DMS79 (cell line): ENCODE results near the gene OLA1.

ENCODE experiments used
- DNase-seq: peaks from one replicate; lab custom pipeline; 2025; lab: John Stamatoyannopoulos, UW

Gene OLA1

DNA sequence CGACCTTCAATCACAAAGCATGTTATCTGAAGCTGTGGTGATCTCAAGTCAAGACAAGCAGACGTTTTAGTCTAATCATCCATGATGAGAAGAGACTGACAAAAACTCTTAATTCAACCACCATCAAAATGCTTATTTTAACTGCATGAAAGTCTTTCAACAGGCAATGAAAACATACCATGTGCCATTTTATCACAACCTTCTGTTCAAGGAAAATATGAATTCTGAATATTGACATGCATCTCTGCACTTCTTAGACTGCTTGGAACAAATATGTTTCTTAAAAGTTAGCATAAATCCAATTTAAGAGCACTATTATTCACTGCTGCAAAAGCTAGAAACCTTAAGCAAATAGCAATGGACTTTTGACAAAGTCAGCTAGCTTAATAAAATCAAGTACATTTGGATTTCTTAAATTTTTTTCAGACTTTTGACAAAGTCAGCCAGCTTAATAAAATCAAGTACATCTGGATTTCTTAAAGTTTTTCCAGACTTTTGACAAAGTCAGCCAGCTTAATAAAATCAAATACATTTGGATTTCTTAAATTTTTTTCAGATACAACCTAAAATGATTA, 70.9 kb downstream of the OLA1 start:
- no peak for DNase-seq

DNA sequence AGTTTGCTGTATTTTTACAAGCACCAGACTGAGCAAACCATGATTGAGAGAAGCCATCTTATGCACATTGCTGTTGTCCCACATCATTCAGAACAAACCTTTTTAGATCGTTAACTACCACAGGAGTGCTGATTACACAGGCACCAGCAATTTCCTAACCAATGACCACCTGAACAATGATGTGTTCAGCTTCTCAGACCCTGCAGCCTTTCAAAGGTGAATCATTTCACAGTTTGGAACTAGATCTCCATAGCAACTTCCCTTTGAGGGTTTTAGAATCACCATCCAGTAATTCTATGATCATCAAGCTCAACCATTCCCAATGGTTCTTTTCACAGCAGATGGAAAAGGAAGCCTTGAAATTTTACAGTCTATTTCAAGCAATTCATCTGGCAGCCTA, 71.4 kb downstream of the OLA1 start:
- peak; percentile 80 for DNase-seq

DNA sequence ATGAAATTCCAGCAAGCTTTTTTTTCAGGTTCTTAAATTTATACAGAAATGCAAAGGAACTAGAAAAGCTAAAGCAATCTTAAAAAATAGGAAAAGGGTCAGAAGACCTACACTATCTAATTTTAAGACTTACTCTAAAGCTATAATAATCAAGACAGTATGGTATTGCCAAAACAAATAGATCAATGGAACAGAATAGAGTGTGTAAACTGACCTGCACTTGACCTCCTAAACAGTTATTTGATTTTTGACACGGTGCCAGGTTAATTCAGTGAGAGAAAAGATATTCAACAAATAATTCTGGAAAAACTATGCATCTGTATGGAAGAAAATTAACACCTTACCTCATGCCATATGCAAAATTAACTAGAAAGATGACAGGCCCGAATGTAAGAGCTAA, 73.6 kb downstream of the OLA1 start:
- DNase-seq, result no peak

DNA sequence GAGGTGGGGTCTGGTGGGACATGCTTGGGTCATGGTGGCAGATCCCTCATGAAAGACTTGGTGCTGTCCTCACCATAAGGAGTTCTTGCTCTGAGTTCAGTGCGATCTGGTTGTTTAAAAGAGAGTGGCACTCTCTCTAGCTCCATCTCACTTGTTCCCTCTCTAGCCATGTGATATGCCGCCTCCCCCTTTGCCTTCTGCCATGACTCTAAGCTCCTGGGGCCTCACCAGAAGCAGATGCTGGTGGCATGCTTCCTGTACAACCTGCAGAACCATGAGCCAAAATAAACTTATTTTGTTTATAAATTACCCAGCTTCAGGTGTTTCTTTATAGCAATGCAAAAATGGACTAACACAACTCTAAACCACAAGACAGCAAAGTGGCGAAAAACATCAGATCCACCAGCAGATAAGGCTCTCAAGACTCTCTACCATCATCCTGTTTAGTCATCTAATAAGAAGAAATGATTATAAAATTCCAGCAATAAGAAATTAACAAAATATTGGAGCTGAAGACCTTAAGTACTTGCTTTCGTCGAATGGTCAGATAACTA, 75.5 kb downstream of the OLA1 start:
- DNase-seq, result no peak

DNA sequence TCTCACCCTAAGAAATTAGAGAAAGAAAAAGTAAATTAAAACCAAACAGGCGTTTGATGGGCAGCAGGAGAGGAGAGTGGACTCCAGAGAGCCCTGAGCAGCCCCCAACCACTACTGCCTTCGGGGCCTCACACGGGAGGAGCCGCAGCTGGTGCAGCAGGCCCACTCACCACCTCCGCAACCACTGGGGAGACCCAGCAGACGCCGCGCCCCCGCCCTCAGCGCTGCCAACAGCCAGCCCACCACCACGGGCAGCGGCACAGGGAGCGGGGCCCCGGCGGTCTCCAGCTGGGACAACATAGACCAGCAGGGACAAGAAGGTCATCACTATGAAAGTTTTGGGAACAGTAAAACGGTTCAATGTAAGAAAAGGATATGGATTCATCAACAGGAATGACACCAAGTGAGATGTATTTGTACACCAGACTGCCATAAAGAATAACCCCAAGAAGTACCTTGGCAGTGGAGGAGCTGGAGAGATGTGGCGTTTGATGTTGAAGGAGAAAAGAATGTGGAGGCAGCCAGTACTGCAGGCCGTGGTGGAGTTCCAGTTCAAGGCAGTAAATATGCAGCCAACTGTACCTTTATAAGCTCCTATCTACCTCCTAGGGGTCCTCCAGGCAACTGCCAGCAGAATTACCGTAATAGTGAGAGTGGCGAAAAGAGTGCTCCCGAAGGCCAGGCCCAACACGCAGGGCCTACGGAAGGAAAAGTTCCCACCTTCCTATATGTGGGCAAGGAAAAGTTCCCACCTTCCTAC, 76.5 kb downstream of the OLA1 start:
- no peak for DNase-seq

DNA sequence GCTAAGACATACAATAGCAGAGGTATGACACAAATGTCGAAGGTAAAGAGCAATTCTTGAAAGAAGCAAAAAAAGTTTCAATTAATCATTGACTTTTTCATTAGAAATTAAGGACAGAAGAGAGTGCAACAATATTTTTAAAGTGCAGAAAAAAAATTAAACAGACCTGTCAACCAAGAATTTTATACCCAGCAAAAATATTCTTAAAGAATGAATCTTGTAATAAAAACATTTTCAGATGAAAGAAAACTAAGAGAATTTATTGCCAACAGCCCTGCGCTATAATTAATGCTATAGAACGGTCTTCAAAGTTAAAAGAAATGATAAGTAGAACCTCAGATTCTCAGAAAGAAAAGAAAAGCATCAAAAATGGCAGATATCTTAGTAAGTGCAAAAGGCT, 79.0 kb downstream of the OLA1 start:
- DNase-seq, result no peak

DNA sequence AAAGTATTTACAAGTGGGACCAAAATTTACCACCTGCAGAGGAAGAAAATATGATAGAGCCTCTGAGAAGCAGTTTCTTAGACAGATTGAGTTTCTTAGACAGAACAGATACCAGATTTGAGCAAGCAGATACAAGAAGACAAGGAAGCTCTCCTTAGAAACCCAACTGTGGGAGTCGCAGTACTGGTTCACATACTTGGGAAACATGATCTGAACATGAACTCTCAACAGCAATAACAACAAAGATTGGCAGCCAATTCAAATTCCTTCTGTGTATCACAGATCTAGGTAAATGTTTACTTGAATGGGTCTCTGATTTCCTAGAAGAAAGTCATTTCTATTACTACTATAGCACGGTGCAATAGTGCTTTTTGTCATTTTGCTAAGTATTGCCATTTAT, 82.1 kb downstream of the OLA1 start:
- DNase-seq, result no peak

DNA sequence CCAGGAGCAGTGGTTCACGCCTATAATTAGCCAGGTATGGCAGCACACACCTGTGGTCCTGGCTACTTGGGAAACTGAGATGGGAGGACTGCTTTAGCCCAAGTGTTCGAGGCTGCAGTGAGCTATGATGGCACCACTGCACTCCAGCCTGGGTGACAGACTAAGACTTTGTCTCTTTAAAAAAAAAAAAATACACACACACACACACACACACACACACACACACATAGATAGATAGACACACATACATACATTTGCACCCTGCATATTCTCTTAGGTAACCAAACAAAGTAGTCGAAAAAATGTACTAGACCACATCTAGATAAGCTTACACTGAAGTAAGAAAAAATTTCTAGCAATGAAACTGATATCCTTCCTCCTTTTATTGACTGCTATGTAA, 86.8 kb downstream of the OLA1 start:
- DNase-seq, result no peak

DNA sequence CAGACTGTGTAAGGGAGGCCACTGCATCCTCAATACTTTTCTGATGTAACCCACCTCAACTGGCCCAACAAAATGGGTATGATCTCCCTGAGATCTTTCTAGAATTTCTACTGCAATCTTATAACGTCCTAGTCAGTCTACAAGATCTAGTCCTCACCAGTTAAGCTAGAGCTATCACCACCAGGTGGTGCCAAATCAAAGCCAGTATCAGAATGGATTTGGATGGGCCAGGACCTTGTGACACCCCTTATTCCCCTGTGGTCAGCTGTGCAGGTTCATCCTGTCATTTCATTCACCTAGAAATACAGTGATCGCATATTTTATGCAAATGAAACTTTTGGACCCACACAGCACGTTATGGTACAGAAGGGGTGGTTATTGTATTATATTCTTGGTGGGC, 90.3 kb downstream of the OLA1 start:
- no peak for DNase-seq

DNA sequence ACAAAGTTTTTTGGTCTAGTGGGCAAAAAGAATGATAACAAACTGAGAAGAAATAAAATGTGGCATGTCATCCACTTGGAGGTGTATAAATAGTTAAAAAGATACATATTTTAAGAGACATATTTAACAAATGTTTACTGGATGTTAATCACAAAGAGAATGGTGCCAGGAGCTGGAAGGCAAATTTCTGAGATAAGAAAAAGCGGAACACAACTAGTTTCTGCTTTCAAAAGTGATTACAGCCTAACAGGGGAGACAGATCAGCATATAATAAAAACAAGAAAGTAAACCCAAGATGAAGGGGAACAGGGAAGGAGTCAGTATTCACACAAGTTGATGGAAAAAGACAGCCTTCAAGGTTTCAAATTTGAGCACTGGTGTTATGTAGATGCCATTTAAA, 91.3 kb downstream of the OLA1 start:
- DNase-seq, result no peak

DNA sequence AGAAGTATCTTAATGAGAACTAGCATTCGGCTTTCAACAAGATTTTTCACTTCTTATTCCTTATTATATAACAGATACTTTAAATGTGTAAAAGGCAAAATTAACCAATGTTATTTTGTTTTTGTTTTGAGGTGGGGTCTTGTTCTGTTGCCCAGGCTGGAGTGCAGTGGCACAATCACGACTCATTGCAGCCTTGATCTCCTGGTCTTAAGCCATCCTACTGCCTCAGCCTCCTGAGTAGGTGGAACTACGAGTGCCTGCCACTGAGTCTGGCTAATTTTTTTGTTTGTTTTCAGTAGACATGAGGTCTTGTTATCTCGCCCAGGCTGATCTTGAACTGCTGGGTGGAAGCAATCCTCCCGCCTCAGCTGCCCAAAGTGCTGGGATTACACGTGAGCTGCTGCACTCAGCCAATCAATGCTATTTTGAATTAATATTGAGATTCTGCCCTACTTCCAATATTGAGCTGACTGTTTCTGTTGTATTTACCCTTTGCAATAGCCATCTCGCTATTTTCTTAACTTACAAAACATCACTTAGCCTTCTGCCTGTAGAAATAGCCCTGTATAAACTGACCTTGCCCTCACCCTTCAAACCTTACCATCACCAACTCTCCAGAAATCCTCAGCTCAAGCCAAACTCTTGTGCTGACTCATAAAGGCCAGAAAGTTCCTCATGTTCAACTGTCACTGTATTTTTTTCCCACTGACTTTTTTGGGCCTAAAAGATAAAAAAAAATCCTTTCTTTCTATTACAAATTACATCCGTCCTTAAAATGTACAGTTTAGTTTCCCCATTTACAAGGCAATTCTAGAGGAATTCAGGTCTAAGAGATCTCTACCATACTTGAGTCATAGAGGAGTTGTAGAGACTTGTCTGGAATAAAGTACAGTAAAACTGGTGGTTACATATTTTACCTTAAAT, 94.3 kb downstream of the OLA1 start:
- DNase-seq, result no peak

DNA sequence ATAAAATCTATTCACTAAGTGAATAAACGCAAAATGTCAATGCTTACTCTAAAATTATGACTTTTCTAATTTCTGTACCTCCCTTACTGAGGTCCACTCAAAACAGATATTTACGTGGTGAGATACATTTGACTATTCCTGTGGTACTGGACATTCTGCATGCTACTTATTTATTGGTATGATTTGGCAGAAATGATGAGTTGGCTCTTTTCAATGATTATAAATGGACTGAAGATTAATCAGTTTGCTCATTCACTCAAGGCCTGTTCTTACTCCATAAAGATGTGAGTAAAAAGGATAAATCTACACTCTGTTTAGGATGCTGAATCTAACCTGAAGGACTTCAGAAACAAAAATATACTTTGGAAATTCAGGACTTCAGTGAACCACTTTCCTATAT, 98.8 kb downstream of the OLA1 start:
- DNase-seq, result no peak

DNA sequence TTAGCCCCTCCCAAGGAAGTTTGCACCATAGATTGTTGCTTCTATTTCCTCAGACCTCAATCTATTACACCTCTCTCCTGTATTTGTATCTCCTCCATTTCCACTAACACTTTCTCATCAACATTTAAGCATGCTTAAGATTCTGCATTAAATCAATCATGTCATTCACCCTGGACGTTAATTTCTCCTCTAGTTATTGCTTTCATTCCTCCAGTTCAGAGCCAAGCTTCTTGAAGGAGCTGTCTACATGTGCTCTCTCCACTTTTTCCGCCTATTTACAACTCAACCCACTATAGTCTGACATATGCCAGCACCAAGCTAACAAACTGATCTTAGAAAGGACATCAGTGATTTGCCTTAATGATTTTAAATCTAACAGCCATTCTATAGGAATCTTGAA, 99.5 kb downstream of the OLA1 start:
- DNase-seq, result no peak

DNA sequence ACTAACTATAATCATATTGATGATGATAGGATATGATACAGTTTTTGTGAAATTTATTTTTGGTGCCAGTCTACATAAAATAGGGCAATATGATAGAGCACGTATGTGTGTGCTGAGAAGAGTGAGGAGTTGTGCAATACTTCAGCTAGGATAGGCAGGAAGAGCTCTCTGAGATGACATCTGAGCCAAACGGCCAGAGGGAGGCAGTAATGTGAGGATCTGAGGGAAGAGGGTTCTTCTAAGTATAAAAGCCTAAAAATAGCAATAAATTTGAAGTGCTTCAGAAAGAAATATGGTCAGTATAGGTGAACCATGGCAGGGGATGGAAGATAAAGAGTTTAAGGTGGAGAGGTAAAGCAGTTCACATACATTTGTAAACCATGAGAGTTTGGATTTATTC, 102.5 kb downstream of the OLA1 start:
- no peak for DNase-seq

DNA sequence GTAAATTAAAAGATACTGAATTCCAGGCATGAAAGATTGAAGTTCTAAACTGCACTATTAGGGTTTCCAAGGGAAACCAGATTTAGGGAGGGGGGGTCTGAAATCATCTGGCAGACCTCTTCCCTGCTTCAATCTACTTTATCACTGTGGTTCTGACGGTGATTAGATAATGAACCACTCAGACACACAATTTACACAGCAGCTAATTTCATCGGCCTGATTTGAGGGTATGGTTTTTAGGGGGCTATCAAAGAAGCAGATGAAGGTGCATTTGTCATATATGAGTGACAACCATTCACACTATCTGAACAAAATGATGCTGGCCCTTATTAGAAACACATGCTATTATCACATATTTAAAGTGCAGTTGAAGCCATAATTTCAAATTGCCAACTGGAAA, 106.0 kb downstream of the OLA1 start:
- DNase-seq, result no peak

DNA sequence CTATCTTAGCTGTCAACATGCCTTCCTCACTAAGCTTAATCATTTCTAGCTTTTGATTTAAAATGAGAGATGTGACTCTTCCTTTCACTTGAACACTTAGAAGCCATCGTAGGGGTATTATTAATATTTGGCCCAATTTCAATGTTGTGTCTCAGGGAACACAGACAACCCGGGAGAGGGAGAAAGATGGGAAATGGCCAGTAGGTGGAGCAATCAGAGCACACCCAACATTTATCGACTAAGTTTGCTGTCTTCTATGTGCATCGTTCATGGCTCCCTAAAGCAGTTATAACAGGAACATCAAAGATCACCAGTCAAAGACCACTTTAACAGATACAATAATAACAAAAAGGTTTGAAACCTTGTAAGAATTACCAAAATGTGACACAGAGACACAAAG, 110.2 kb downstream of the OLA1 start:
- no peak for DNase-seq

DNA sequence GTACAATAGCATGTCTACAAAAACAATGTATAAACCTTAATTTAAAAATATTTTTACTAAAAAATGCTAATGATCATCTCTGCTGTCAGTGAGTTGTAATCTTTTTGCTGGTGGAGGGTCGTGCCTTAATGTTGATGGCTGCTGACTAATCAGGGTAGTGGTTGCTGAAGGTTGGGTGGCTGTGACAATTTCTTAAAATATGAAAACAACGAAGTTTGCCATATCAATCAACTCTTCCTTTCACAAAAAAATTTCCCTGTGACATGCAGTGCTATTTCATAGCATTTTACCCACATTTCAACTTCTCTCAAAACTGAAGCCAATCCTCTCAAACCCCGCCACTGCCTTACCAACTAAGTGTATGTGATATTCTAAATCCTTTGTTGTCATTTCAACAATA, 112.4 kb downstream of the OLA1 start:
- no peak for DNase-seq

DNA sequence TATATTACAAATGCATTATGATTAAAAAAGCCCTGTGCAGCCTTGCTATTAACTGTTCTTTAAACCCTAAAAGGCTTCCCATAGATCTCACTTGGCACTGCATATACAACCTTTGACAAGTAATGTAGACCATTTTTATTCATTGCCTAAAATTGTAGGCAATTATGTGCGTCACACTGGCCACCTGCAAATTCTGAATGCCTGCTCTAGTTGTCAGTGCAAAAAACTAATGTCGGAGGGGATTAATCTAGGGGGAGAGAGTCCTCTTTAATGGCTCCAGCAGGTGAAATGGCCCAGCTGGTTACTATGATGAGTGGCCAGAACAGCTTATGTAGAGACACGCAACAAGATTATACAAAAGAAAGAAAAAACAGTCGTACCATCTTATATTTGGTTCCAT, 123.2 kb downstream of the OLA1 start:
- no peak for DNase-seq

DNA sequence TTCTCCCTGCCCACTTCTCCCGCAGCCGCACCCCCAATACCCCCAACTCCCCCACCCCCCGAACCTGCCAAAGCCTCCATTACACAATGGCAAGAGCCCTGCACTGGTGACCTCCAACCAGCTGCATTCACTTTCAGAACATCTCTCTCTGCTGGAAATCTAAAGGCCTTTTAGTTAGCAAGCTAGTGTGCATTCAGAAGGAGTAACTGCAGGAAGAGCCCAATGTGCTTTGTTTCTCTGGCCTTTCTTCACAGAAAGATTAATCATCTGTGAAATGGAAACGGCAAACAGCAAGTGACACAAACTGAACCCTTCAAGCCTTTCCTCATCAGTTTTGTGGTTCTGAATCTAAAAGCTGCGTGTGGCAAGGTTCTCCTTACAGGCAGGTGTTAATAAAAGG, 124.2 kb downstream of the OLA1 start:
- DNase-seq, result peak; percentile 10

DNA sequence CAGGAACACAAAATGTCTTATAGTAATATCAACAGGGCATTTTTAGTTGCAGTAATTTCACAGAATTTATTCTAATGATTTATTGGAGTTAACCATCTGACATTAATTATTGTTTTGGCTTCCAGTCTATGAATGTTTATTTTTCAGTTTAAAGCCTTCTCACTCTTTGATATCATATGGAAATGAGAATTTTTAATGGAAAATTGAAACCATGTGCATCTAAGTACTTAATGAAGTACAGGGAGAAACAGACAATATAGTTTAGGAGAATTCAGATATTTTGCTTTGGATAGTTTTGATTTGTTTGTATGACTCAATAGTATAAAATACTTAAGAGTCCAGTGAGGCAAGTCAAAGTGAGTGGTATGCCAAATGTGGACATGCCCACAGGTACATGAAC, 126.1 kb downstream of the OLA1 start:
- DNase-seq, result no peak

DNA sequence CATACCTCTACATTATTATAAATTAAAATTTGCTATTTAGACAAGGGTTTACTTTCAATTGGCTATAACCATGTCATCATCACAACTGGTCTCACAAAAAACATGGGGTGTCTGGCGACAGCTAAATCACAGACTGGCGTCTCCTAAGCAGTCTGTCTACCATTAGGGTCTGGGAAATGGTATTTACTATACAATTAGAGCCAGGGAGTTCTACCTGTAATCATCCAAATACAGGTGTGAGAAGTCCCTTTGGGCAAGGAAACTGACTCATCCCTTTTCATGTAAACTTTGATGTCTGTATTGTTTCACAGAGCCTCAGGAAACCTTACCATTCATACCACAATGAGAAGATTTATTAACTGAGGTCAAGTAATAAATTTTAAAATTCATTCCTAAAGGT, 126.7 kb downstream of the OLA1 start:
- no peak for DNase-seq

DNA sequence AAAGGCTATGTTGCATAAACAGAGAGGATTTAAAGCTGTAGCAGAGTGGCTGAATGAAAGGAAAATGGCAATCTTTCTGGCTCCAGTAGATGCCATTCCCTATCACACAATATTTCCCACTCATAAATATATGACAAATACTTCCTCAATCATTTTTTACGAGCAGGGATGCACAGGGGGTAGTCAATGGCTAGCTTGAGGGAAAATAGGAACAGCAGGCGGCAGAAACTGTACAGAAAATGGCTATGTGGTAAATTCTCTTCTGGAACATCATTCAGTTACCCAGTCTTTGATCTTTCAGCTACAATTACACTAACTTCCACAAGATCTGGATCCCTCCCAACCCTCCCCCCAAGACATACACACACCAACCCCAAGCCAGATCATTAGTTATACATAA, 127.2 kb downstream of the OLA1 start:
- no peak for DNase-seq

DNA sequence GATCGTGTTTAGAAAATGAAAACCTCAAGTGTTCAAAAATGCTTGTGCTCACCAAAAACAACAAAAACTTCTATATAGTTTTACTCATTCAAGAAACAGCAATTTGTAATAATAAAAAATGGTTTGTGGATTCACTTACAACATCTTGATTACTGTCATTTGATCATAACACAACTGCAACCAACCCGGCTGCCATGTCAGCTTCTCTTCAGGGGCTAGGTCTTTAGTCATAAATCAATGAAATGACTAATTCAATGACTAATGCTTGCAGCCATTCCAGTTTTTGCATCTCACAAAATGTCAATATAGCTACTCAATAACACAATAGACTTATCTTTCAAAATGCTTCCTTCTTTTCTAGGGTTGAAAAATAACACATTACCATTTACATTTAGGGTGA, 128.0 kb downstream of the OLA1 start:
- DNase-seq, result no peak
